NOMO-1 treated with dmso at 0.1 percent for 144 hours (cell line): ENCODE data around the gene SORCS1.

Experiments used
- DNase-seq: peaks from one replicate; lab custom pipeline; 2025; ENCODE audit not compliant: unreplicated experiment; lab: John Stamatoyannopoulos, UW

The SORCS1 gene

DNA sequence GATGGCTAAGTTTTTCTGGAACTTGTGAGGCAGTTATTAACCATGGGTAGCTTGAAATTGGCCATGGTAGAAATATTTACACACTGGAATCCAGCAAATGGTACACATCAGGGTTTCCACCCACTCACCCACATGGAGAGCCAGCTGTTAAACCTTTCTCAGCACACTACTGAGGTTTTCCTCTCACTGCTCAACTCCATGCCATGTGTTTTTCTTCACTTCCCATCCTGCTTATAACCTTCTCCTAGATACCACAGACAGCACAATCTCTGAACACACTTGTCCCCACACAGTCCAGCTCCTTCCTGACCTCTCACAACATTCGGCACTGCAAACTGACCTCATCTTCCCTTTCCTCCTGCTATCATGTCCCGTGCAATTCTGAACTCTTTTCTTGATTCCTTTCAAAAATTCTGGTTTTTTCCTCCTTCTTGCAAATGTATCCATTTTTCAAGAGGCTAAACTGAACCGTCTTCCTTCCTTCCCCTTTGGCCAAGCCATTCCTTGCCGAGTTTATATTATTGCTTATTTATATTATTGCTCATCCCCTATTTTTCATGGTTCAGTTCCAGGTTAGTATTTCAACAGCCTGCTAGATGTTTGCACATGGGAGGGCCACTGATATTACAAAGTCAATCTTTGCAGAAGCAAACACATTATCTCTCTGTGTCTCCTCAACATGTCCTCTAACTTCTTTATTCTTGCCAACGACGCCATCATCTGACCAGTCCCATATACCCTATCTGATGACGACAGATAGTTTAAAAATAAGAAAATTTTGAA is 606.4 kb downstream of the SORCS1 start:
- DNase-seq, result no peak

DNA sequence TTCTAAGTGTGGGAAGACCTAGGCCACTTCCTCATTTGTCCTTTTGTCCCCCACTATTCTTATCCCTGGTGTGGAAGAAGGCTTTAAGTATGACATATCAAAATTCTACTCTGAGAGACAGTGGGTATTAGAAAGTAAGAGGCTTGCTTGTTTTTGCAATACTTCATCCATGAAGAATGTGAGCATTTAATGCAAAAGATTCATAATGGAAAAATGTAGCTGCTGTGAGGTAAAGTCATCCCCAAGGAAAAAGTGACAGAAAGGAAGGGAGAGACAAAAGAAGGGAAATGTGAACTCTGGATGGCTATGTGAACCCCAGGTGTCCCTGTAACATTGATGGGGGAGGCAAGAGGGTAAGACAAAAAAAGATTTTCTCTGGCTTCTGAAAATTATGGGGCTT is 607.5 kb downstream of the SORCS1 start:
- no peak for DNase-seq

DNA sequence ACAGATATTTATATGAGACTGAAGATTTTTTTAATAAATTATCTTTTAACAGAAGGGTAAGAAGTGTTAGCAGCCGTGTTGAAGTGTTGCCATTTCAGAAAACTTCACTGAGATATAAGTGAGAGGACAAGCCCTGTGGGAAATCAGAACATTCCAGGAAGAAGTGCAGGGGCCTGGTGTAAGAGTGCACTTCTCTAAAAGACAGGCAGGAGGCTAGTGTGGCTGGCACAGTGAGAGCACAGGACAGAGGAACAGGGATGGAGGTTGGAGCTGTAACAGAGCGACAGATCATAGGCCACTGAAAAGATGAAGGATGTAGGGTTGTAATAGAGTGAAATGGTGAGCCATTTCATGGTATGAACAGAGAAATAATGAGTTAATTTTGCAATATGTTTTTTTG is 608.9 kb downstream of the SORCS1 start:
- DNase-seq, result no peak

DNA sequence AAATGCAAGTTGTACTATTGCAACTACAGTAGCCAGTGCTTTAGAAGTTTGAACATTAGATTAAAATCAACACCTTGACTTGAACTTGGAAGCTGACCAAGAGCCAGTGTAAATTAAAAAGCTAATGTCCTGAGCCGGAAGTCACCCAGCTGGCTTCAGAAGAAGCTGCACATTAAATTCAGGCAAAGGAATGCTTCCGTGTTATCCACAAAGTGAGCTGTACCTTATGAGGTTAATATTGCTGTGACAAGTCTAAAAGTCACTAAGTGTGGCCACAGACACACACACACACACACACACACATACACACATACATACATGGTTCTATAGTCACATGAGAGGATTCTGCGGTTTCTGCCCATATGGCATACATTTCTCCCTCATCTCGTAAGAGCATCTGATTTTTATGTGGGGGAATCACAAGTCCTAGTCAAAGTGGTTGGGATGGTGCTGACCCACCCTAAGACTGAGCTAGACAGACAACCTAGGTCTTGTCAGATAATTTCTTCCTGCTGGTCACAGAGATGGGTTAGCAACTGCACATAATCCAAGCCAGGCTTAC is 612.9 kb downstream of the SORCS1 start:
- no peak for DNase-seq

DNA sequence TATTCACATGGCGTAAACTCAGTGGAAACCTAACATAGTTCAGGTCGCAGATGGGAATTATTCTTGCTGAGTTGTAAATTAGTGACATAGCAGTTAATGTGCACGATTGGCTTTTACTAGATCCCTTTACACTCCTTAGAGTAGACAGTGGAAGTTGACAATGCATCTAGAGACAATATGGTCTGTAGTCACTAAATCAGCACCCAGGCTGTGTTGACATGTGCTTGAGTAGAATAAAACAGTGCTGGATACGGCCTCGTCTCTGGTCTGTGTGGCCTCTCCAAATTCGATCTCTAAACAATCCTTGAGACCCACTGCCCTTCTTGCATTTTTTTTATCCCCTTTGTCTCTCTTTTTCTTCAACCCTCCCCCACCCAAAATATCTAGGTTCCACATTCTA is 615.7 kb downstream of the SORCS1 start:
- DNase-seq, result no peak

DNA sequence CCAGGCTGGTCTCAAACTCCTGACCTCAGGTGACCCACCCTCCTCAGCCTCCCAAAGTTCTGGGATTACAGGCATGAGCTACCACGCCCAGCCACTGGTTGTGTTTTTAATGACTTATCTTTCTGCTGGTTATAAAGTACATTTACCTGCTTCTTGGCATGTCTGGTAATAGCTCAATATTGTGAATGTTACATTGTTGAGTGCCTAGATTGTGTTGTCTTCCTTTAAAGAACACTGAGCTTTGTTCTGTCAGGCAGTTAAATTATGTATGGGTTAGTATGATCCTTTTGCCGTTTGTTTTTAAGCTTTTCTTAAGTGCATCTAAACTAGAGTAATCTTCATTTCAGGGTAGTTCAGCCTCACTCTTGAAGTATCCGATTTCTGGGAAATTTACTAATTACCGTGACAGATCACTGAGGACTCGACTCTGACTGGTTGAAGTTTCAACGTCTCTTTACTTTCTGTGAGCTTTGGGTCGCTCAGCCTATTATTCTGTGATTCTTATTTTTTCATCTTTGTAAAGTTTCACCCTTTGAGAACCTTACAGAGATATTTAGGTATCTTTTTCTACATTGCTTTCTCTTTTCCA is 617.4 kb downstream of the SORCS1 start:
- DNase-seq, result no peak

DNA sequence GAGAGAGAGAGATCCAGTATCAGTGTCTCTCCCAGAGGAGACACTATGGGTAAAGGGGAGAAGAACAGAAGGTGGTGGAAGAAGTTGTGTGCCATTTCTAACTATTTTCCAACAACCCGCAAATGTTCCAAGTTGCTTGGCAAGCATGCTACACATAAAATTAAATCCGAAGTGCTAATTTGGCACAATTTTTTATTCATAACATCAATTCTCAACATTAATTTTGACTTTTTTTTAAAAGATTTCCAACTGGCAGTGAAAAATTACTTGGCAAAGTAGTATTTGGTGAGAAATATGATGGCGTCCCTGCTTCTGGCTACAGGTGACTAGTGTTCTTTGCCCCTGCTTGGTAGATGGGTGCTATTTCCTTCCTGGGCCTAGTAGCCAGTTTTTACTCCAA is 622.0 kb downstream of the SORCS1 start:
- no peak for DNase-seq

DNA sequence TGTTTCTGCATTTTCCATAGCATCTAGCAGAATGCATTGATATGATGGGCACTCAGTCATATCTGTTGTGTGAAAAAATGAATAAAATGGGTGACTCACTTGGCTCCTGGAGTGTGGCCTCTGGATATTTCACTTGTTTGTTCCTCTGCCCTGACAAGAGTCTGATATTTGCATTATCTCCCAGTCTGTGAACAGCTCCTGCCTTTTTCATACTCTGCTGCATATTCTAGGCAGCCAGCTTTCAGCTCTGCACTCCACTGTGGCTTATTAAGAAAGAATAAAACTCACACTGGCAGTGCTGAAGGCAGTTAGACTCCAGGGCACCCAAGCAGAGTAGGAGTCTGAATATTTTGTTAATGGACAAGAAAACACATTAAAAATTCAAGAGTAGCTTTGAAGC is 623.9 kb downstream of the SORCS1 start:
- DNase-seq, result no peak

DNA sequence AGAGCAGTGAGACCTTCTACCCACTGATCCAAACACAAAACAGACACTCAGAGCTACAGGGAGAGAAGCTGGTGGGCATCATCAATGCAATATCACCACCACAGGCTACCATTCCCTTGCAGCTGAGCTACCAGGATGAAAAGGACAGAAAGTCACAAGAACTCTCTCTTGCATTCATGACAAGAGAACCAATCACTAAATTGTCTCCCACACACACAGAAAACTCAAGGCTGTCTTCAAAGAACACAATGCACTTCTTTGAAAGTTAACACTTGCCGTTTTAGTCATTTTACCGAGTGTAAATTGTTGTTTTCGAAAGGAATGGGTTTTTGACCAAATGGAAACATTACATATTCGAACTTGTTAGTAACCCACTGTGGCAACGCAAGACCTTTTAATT is 626.6 kb downstream of the SORCS1 start:
- DNase-seq, result no peak

DNA sequence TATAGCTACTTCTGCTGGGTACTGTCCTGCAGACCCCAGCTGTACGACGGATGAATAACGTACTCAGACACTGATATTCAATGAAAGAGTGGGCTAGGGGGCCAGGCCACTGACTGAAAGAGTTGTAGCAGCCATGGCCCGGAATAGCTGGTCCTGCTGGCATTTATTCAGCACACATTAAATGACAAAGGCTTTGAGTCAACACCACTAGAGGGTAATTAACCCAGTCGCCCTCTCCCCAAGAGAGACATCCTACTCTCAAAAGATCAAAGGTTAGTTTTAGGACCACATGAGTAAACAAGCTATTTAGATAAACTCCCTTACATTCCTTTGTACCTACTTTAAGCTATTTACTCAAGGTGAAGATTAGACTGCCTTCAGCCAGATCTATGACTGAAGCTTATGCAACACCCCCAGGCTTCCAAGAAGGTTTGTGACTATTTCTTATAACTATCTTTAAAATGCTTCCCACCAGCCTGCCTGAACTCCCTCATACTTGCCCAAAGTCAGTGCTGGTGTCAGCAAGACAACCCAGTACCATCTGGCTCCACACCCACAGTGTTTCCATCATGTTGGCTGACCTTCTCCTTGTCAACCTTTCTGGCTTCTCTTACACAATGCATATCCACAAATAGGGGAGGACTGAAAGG is 629.1 kb downstream of the SORCS1 start:
- no peak for DNase-seq

DNA sequence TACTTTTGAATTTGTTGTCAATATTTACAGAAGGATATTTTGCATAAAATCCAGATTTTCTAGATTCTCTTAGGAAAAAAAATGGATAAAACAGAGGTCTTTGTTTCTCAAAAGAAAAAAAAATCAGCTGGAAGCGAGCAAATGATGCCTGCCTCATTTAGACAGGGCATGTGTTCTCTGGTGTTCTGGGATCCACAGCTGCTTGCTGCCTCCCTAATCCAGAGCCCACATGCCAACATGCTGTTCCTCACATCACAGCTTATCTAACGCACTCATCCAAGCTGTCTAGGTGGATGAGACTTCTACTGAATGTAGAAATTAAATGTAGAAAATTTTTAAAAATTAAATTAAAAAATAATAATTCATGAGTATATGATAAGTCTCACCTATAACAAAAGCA is 630.1 kb downstream of the SORCS1 start:
- DNase-seq, result no peak

DNA sequence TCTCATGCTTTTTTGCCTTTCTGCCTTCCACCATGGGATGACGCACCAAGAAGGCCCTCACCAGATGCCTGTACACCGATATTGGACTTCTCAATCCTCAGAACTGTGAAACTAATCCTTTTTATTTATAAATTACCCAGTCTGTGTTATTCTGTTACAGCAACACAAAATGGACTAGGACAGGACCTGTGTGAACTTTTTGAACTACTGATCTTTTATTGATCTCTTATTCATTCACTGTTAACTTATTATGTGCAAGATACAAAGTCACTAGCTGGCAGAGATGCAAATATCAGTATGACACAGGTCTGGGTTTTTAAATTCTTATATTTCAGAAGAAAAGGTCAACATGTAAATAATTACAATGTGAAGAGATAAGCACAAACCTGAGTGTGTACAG is 635.8 kb downstream of the SORCS1 start:
- no peak for DNase-seq

DNA sequence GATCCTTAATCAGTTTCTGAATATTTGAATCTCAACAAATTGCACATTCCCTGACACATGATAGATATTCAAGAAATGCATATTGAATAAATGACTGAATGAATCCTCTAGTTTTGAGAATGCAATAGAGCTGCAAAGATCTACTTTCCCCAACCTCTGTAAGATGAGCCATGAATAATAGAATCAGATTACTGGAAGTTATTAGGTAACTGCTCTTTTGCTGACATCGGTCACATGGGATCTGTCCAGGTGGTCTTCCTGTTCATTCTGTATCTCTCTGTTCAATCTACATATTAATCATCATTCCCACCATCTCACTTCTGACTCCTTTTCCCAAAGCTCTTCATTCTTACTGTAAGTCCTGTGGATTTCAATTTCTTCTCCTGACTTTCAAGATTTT is 638.7 kb downstream of the SORCS1 start:
- no peak for DNase-seq
